SK-N-SH (cell line): Measurements from ENCODE around the gene ACOXL. TPM values are rescaled to one million over a fixed set of nuclear protein-coding genes. Genes with fewer than 3 reads are reported as not detected.

Experiments
- CTCF ChIA-PET: fragments of 300-600, 350-600 bp; formaldehyde crosslinking; extraction: SDS; loops from one replicate; lab custom pipeline; 2021; lab: Yijun Ruan, JAX
- POLR2A ChIA-PET: fragments of 350-600 bp; sonication (Branson Sonifier 250); formaldehyde crosslinking; extraction: SDS; loops from one replicate; lab custom pipeline; 2020; ENCODE audit warnings: antibody characterized with exemption, inconsistent platforms; lab: Yijun Ruan, JAX
- DNase-seq: peaks from one replicate; pipeline ENCODE4 v3.0.0; 2012
- H2AFZ ChIP-seq: fragments of 200-600 bp; sonication (generic); 2 replicates; pipeline ENCODE4 v1.8.1; 2016; ENCODE audit warnings: antibody characterized with exemption, mild to moderate bottlenecking, low read depth
- H3F3A ChIP-seq: fragments of 200-600 bp; sonication (generic); replicated peaks from 2 replicates; pipeline ENCODE3; 2016; ENCODE audit warnings: antibody characterized with exemption, mild to moderate bottlenecking; ENCODE audit not compliant: insufficient read depth
- H3K27ac ChIP-seq, 2 experiments: fragments of 200-500 bp in 1 of 2; fragments of 200-600 bp in 1 of 2; sonication (Bioruptor generic) in 1 of 2; sonication (generic), shearing (Covaris generic) in 1 of 2; 2 replicates each; pipeline versions ENCODE4 v1.5.1 to v1.6.1; 2014 to 2016; ENCODE audit warnings: low read depth in 2 of 2, inconsistent platforms in 1 of 2, low read length in 1 of 2, mild to moderate bottlenecking in 1 of 2, mixed read lengths in 1 of 2
- H3K27me3 ChIP-seq: fragments of 200-600 bp; sonication (generic), shearing (Covaris generic); 2 replicates; pipeline ENCODE4 v1.6.1; 2016; ENCODE audit warnings: mixed run types; ENCODE audit not compliant: insufficient read depth
- H3K36me3 ChIP-seq, 2 experiments: fragments of 200-500 bp in 1 of 2; fragments of 200-600 bp in 1 of 2; sonication (Bioruptor generic) in 1 of 2; sonication (generic) in 1 of 2; replicated peaks in 1 of 2; 2 replicates each; pipeline versions ENCODE3 to v1.5.1; 2014 to 2016; ENCODE audit warnings: low read length in 1 of 2, mild to moderate bottlenecking in 1 of 2; ENCODE audit not compliant: insufficient read depth in 2 of 2, control insufficient read depth in 1 of 2
- H3K4me1 ChIP-seq, 2 experiments: fragments of 200-500 bp in 1 of 2; fragments of 200-600 bp in 1 of 2; sonication (Bioruptor generic) in 1 of 2; sonication (generic), shearing (Covaris generic) in 1 of 2; 2 replicates each; pipeline versions ENCODE4 v1.5.1 to v1.6.1; 2014 to 2016; ENCODE audit warnings: low read depth in 1 of 2, low read length in 1 of 2, mixed run types in 1 of 2; ENCODE audit not compliant: insufficient read depth in 2 of 2, control insufficient read depth in 1 of 2
- H3K4me2 ChIP-seq: fragments of 200-600 bp; sonication (generic), shearing (Covaris generic); 2 replicates; pipeline ENCODE4 v1.6.1; 2017; ENCODE audit warnings: mixed run types
- H3K4me3 ChIP-seq, 2 experiments: fragments of 200-500 bp in 1 of 2; fragments of 200-600 bp in 1 of 2; sonication (Bioruptor generic) in 1 of 2; sonication (generic), shearing (Covaris generic) in 1 of 2; 2 replicates each; pipeline versions ENCODE4 v1.5.1 to v1.8.1; 2014 to 2016; ENCODE audit warnings: low read depth in 2 of 2, inconsistent platforms in 1 of 2, low read length in 1 of 2, mild to moderate bottlenecking in 1 of 2, mixed read lengths in 1 of 2, moderate library complexity in 1 of 2
- H3K79me2 ChIP-seq: fragments of 200-600 bp; sonication (generic); 2 replicates; pipeline ENCODE4 v1.8.1; 2017; ENCODE audit warnings: mild to moderate bottlenecking; ENCODE audit not compliant: insufficient read depth
- H3K9ac ChIP-seq: fragments of 200-600 bp; sonication (generic); 2 replicates; pipeline ENCODE4 v1.6.1; 2017; ENCODE audit warnings: mixed run types
- H3K9me2 ChIP-seq: fragments of 200-600 bp; sonication (generic); 2 replicates; pipeline ENCODE4 v1.6.1; 2017; ENCODE audit warnings: mixed run types
- H3K9me3 ChIP-seq: fragments of 200-600 bp; sonication (generic); 2 replicates; pipeline ENCODE4 v1.6.1; 2017; ENCODE audit warnings: mixed run types, mild to moderate bottlenecking, moderate library complexity
- H4K20me1 ChIP-seq: fragments of 200-600 bp; sonication (generic); 2 replicates; pipeline ENCODE4 v1.6.1; 2017; ENCODE audit warnings: mild to moderate bottlenecking, mixed run types; ENCODE audit not compliant: insufficient read depth
- CHD2 ChIP-seq: fragments of 150-350 bp; IDR thresholded peaks from 2 replicates; pipeline ENCODE4 v1.6.1; 2018; ENCODE audit warnings: low read length; ENCODE audit not compliant: partially characterized antibody
- CTCF ChIP-seq: fragments of 200-600 bp; sonication (generic); IDR thresholded peaks from 2 replicates; pipeline ENCODE4 v1.6.1; 2017; ENCODE audit warnings: antibody characterized with exemption, mild to moderate bottlenecking, moderate library complexity
- EP300 ChIP-seq, 2 experiments: IDR thresholded peaks; 2 replicates each; pipeline versions ENCODE4 v1.4.0 to v1.6.1; 2012; ENCODE audit warnings: borderline replicate concordance in 1 of 2, low read depth in 1 of 2, low read length in 1 of 2
- FOXM1 ChIP-seq: IDR thresholded peaks from 2 replicates; pipeline ENCODE4 v1.4.0; 2012; ENCODE audit warnings: low read depth, mild to moderate bottlenecking
- JUND ChIP-seq: IDR thresholded peaks from 2 replicates; pipeline ENCODE4 v1.4.0; 2012
- MXI1 ChIP-seq: IDR thresholded peaks from 2 replicates; pipeline ENCODE4 v1.6.1; 2012; ENCODE audit warnings: mild to moderate bottlenecking, low read depth, low read length, improper control_type of control experiment
- PBX3 ChIP-seq: IDR thresholded peaks from 2 replicates; pipeline ENCODE4; 2012
- POLR2AphosphoS5 ChIP-seq: IDR thresholded peaks from 2 replicates; pipeline ENCODE4 v1.6.1; 2012; ENCODE audit warnings: low read depth, low read length
- RCOR1 ChIP-seq: fragments of 150-350 bp; IDR thresholded peaks from 2 replicates; pipeline ENCODE4 v1.6.1; 2017; ENCODE audit warnings: antibody characterized with exemption, low read length
- RFX5 ChIP-seq: IDR thresholded peaks from 2 replicates; pipeline ENCODE4 v1.6.1; 2012; ENCODE audit warnings: mild to moderate bottlenecking, improper control_type of control experiment, low read length
- SIN3A ChIP-seq: IDR thresholded peaks from 2 replicates; pipeline ENCODE4 v1.6.1; 2012; ENCODE audit warnings: low read depth, mild to moderate bottlenecking, low read length, moderate library complexity, borderline replicate concordance
- SMC3 ChIP-seq: IDR thresholded peaks from 2 replicates; pipeline ENCODE4 v1.6.1; 2012; ENCODE audit warnings: low read depth, low read length, improper control_type of control experiment
- TAF1 ChIP-seq: IDR thresholded peaks from 2 replicates; pipeline ENCODE4 v1.6.1; 2012; ENCODE audit warnings: low read depth, mild to moderate bottlenecking, low read length, moderate library complexity, borderline replicate concordance
- TCF12 ChIP-seq: IDR thresholded peaks from 2 replicates; pipeline ENCODE4 v1.4.0; 2012
- USF2 ChIP-seq: fragments of 150-350 bp; IDR thresholded peaks from 2 replicates; pipeline ENCODE4 v1.6.1; 2017; ENCODE audit warnings: antibody characterized with exemption, low read length, low read depth, borderline replicate concordance
- YY1 ChIP-seq: IDR thresholded peaks from 2 replicates; pipeline ENCODE4 v1.4.0; 2012; ENCODE audit warnings: low read depth, mild to moderate bottlenecking
- WGBS: methylation state at CpG from one replicate; pipeline ENCODE4 v1.1.6; 2017; ENCODE audit warnings: low lambda C conversion rate; 5-methylcytosine and 5-hydroxymethylcytosine counted together
- polyA plus RNA-seq, 3 experiments: library from polyadenylated mRNA; depleted of rRNA; stranded (reverse); fragments of >200 nt; gene quantifications; 2 replicates each; pipeline ENCODE4 v1.2.3, GENCODE V29; 2012

ACOXL gene
- polyA plus RNA-seq, 1 of the 3 experiments (the other 2 are of a cell fraction), result not detected

GRCh38 chr2:111140815-111141214, 408.4 kb downstream of the ACOXL start (continued):
- TF ChIP-seq EP300 (IDR thresholded peaks at IDR 0.05; ENCODE audit: borderline replicate concordance in 1 of 2, low read depth in 1 of 2, low read length in 1 of 2), result no peak
- TF ChIP-seq MXI1, result no peak
- TF ChIP-seq RFX5, result no peak

- H4K20me1 ChIP-seq, result no peaks in the 10 kb centered on the region; the same call in 1 of the 2 replicates
- H3K9me2 ChIP-seq, result no peaks in the 10 kb centered on the region
- H3K4me2 ChIP-seq, result no peak overlapping the region
- no peak overlapping the region for H3K4me3 ChIP-seq
- POLR2A ChIA-PET, result no interaction called here
- DNase-seq, result no peak
- H3K27ac ChIP-seq, result no peak overlapping the region
- 0 out of 2 replicates have a peak, but pooled peaks cover 4% of the 10 kb centered on the region for H3K79me2 ChIP-seq
- H3K36me3 ChIP-seq, result peaks cover 0 to 15% of the 10 kb centered on the region in 2 experiments
- no peak for TF ChIP-seq FOXM1
- TF ChIP-seq SIN3A, result no peak
- no peak for TF ChIP-seq SMC3
- no peak for TF ChIP-seq CTCF
- no peak for TF ChIP-seq PBX3
- TF ChIP-seq CHD2, result no peak
- TF ChIP-seq RCOR1, result no peak
- TF ChIP-seq USF2, result no peak
- no peak for TF ChIP-seq TAF1
- TF ChIP-seq TCF12, result no peak
- TF ChIP-seq POLR2AphosphoS5, result no peak
- no peak for TF ChIP-seq EP300 (IDR thresholded peaks at IDR 0.05; ENCODE audit: borderline replicate concordance in 1 of 2, low read depth in 1 of 2, low read length in 1 of 2)
- TF ChIP-seq JUND, result no peak
- no peak for TF ChIP-seq MXI1
- no peak for TF ChIP-seq YY1
- no peak for TF ChIP-seq RFX5
- H2AFZ ChIP-seq, result no peak overlapping the region
- peaks cover 4 to 21% of the 10 kb centered on the region in 2 experiments; a peak in 2 of 4 replicates for H3K4me1 ChIP-seq
- CTCF ChIA-PET, result interaction anchor here (7.1 kb wide), 1 partner anchor 9 kb away, joined by 31 read pairs; no protein-coding TSS in a partner anchor
- 85% methylated on average over 1 of the region's 1 CpG for WGBS
- no peak overlapping the region for H3K9ac ChIP-seq
- H3K9me3 ChIP-seq, result no peaks in the 10 kb centered on the region
- no peaks in the 10 kb centered on the region for H3F3A ChIP-seq
- no peaks in the 10 kb centered on the region for H3K27me3 ChIP-seq
Observed at GRCh38 chr2:111142101-111142500, 409.7 kb downstream of the ACOXL start.
